GM23248 (cell line): ENCODE results near the gene VPS26A. TPM values are rescaled to one million over a fixed set of nuclear protein-coding genes. Genes with fewer than 3 reads are reported as not detected.
A peak's percentile ranks its signal among the peaks of the same experiment; 100 is the strongest.

ENCODE experiments used
- DNase-seq: peaks from one replicate; pipeline ENCODE4 v3.0.0-alpha.2; 2015
- H2AFZ ChIP-seq: fragments of 200-600 bp; sonication (generic); 2 replicates; pipeline ENCODE4 v1.6.1; 2016; ENCODE audit warnings: antibody characterized with exemption
- H3F3A ChIP-seq: fragments of 200-600 bp; sonication (generic); 2 replicates; pipeline ENCODE4 v1.6.1; 2016; ENCODE audit warnings: mild to moderate bottlenecking, antibody characterized with exemption, mixed run types; ENCODE audit not compliant: insufficient read depth
- H3K27ac ChIP-seq: fragments of 200-600 bp; sonication (generic); 2 replicates; pipeline ENCODE4 v1.5.1; 2016; ENCODE audit warnings: mild to moderate bottlenecking
- H3K27me3 ChIP-seq: fragments of 200-600 bp; sonication (generic); replicated peaks from 2 replicates; pipeline ENCODE4 v1.6.1; 2016; ENCODE audit warnings: mild to moderate bottlenecking; ENCODE audit not compliant: insufficient read depth
- H3K36me3 ChIP-seq: fragments of 200-600 bp; sonication (generic); 2 replicates; pipeline ENCODE4 v1.6.1; 2016; ENCODE audit warnings: low read depth, mild to moderate bottlenecking
- H3K4me1 ChIP-seq: fragments of 200-600 bp; sonication (generic); 2 replicates; pipeline ENCODE4 v1.6.1; 2016; ENCODE audit warnings: mild to moderate bottlenecking; ENCODE audit not compliant: insufficient read depth
- H3K4me2 ChIP-seq: fragments of 200-600 bp; sonication (generic); one replicate; pipeline ENCODE4 v1.6.1; 2016; ENCODE audit warnings: mild to moderate bottlenecking; ENCODE audit not compliant: unreplicated experiment
- H3K4me3 ChIP-seq: fragments of 200-600 bp; sonication (generic); 2 replicates; pipeline ENCODE4 v1.5.1; 2016; ENCODE audit warnings: mild to moderate bottlenecking
- H3K79me2 ChIP-seq: fragments of 200-600 bp; sonication (generic); 2 replicates; pipeline ENCODE4 v1.6.1; 2016; ENCODE audit warnings: mild to moderate bottlenecking; ENCODE audit not compliant: insufficient read depth
- H3K9ac ChIP-seq: fragments of 200-600 bp; sonication (generic); 2 replicates; pipeline ENCODE4 v1.6.1; 2016; ENCODE audit warnings: mild to moderate bottlenecking
- H3K9me2 ChIP-seq: fragments of 200-600 bp; sonication (generic); 2 replicates; pipeline ENCODE4 v1.6.1; 2016; ENCODE audit warnings: mixed run types, mild to moderate bottlenecking, moderate library complexity; ENCODE audit not compliant: insufficient read depth
- H3K9me3 ChIP-seq: fragments of 200-600 bp; sonication (generic); one replicate; pipeline ENCODE4 v1.6.1; 2017; ENCODE audit warnings: low read depth
- H4K20me1 ChIP-seq: fragments of 200-600 bp; sonication (generic); 2 replicates; pipeline ENCODE4 v1.6.0; 2016; ENCODE audit not compliant: insufficient read depth
- EZH2 ChIP-seq: fragments of 200-600 bp; sonication (generic); IDR thresholded peaks from 2 replicates; pipeline ENCODE4 v1.6.1; 2018; ENCODE audit warnings: antibody characterized with exemption, mild to moderate bottlenecking; ENCODE audit not compliant: insufficient read depth, poor library complexity, severe bottlenecking
- EZH2phosphoT487 ChIP-seq: fragments of 200-600 bp; sonication (generic); IDR thresholded peaks from 2 replicates; pipeline ENCODE4 v1.6.1; 2018; ENCODE audit warnings: antibody characterized with exemption, moderate library complexity, mild to moderate bottlenecking, low read depth; ENCODE audit not compliant: insufficient read depth
- WGBS, 2 experiments: methylation state at CpG; one replicate each; pipeline ENCODE4 v1.1.6; 2015 to 2017; ENCODE audit warnings: low lambda C conversion rate in 2 of 2, low coverage in 1 of 2; ENCODE audit errors: missing lambda C conversion rate in 2 of 2; 5-methylcytosine and 5-hydroxymethylcytosine counted together
- in situ Hi-C: fragments of 300-500 bp; cut with MboI; formaldehyde crosslinking; loops from 2 replicates; pipeline ENCODE4 v1.15.0; 2020
- polyA plus RNA-seq: library from polyadenylated mRNA; unstranded; fragments of >200 nt; fragmentation: Nextera tagmentation; extraction: Ambion mirVana; gene quantifications from 2 replicates; pipeline ENCODE4 v1.2.1, GENCODE V29; 2016
- total RNA-seq: library from RNA; depleted of rRNA; stranded (reverse); fragments of >200 nt; shearing (Covaris generic); gene quantifications from 2 replicates; pipeline ENCODE4 v1.2.3, GENCODE V29; 2014

Gene VPS26A
- total and polyA plus RNA-seq, 2 experiments from 2014 or later: 24.4 to 82.0 TPM

DNA sequence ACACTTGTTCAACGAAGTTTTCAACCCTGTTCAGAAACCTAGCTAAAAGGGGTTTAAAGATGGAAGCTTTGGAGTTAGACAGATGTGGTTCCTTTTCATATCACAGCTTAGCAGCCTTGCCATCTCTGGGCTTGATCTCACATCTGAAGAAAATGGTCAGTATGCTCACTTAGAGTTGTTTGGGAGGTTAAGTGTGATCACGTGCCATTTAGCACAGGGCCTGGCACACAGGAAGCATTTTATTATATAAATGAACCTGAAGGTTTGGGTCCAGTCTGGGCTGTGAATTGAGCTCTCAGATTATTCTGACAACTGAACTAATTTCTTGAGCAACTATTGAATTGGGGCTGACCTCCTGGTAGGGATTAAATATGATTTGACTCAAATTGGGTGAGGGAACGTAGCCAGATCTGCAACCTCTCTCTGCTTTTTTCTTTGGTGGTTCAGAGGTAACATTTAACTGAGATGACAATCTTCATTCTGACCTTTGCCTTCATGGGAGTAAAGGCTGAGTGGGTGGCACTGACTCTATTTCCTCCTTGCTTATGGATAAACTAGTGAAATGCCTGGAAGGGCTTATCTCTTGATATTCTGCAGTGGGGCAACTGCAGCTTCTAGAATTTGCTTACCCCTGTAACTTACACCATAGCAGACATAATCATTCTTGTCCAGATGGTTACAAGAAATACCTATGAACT, 86.0 kb downstream of the VPS26A start:
- Histone ChIP-seq H3K79me2 (no peaks in the 10 kb centered on the region), H3K27me3 (no peaks in the 10 kb centered on the region), H3K4me2 (no peak overlapping the region), H3K9ac (no peak overlapping the region), H3K36me3 (peaks cover 20% of the 10 kb centered on the region), H2AFZ (no peak overlapping the region), H3K9me2 (no peaks in the 10 kb centered on the region), H3K4me3 (no peak overlapping the region), H3F3A (peaks cover 14% of the 10 kb centered on the region; the same call in 1 of the 2 replicates), H4K20me1 (no peaks in the 10 kb centered on the region), H3K27ac (no peak overlapping the region), H3K9me3 (no peaks in the 10 kb centered on the region), H3K4me1 (no peaks in the 10 kb centered on the region)
- no peak for TF ChIP-seq EZH2phosphoT487
- no peak for TF ChIP-seq EZH2
- in situ Hi-C loops: no loop called here
- no peak for DNase-seq
- WGBS, 2 experiments: 63 to 67% methylated on average over 3 of the region's 3 CpGs

DNA sequence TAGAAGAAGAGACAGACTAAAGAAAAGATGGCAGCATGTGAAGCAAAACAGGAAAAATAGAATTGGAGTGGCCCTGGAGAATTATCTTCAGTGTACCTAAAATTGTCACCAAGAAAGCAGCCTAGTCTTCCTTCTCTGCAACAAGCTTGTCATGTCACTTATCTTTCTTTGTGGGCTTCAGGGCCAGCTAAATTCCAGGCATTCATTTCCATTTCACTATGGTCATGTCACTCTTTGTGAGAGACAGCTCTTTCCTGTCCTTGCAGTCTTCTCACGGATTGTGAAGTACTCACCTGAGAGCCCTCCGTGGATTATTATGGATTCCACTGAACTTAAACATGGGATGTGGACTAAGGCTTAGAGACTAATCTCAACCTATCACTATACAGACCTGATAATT, 87.1 kb downstream of the VPS26A start:
- peaks cover 20% of the 10 kb centered on the region; the same call in 1 of the 2 replicates for H3F3A ChIP-seq
- DNase-seq: no peak
- no peaks in the 10 kb centered on the region for H4K20me1 ChIP-seq
- H3K9me3 ChIP-seq: no peaks in the 10 kb centered on the region
- H3K4me2 ChIP-seq: no peak overlapping the region
- no peaks in the 10 kb centered on the region for H3K4me1 ChIP-seq
- TF ChIP-seq EZH2phosphoT487: no peak
- TF ChIP-seq EZH2: no peak
- in situ Hi-C loops: no loop called here
- H3K27ac ChIP-seq: no peak overlapping the region
- no peak overlapping the region for H3K4me3 ChIP-seq
- no peaks in the 10 kb centered on the region for H3K79me2 ChIP-seq
- WGBS, 2 experiments: 31 to 33% methylated on average over 2 of the region's 2 CpGs
- no peaks in the 10 kb centered on the region for H3K27me3 ChIP-seq
- no peak overlapping the region for H2AFZ ChIP-seq
- H3K36me3 ChIP-seq: peaks cover 18% of the 10 kb centered on the region
- no peaks in the 10 kb centered on the region for H3K9me2 ChIP-seq
- H3K9ac ChIP-seq: no peak overlapping the region

GRCh38 chr10:69211524-69211923, 87.5 kb downstream of the VPS26A start:
- 68 to 71% methylated on average over 3 of the region's 3 CpGs for WGBS, 2 experiments
- no peaks in the 10 kb centered on the region for H3K4me1 ChIP-seq
- H3F3A ChIP-seq: peaks cover 20% of the 10 kb centered on the region; the same call in 1 of the 2 replicates
- H3K9ac ChIP-seq: no peak overlapping the region
- peak; percentile 23 for DNase-seq
- peaks cover 18% of the 10 kb centered on the region for H3K36me3 ChIP-seq
- no peaks in the 10 kb centered on the region for H3K79me2 ChIP-seq
- in situ Hi-C loops: no loop called here
- H3K9me2 ChIP-seq: no peaks in the 10 kb centered on the region
- no peak overlapping the region for H2AFZ ChIP-seq
- H3K27ac ChIP-seq: no peak overlapping the region
- no peak overlapping the region for H3K4me3 ChIP-seq
- H4K20me1 ChIP-seq: no peaks in the 10 kb centered on the region
- TF ChIP-seq EZH2phosphoT487: no peak
- no peak for TF ChIP-seq EZH2
- H3K9me3 ChIP-seq: no peaks in the 10 kb centered on the region
- H3K4me2 ChIP-seq: no peak overlapping the region
- no peaks in the 10 kb centered on the region for H3K27me3 ChIP-seq

DNA sequence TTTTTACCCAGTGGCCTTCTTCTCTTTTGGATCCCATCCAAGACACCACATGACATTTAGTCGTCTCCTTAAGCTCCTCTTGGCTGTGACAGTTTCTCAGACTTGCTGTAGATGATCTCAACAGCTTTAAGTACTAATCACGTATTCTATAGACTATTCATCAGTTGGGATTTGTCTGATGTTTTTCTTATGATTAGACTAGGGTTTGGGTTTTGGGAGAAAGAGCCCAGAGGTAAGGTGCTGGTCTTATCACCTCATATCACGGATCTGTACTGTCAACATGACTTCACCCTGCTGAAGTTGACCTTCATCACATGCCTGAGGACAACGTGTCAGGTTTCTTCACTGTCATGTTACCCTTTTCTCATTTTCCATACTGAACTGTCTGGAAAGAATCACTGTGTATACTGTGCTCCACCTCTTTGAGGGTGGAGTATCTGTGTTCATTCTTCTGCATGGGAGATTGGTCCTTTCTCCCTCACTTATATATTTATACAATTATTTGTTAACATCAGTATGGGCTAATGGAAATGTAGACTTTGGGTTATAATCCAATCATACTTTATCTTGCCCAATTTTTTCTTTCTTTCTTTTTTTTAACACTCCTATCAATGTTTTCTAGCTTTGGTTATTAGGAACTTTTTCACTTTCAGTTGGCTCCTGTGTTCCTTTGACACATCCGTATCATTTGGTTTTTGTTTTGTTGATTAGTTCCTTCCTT, 89.8 kb downstream of the VPS26A start:
- Histone ChIP-seq H3K27ac (no peak overlapping the region), H3K9me2 (no peaks in the 10 kb centered on the region), H4K20me1 (no peaks in the 10 kb centered on the region), H3K4me1 (peaks cover 11% of the 10 kb centered on the region), H3F3A (peaks cover 26% of the 10 kb centered on the region; the same call in 1 of the 2 replicates), H3K79me2 (no peaks in the 10 kb centered on the region), H2AFZ (no peak overlapping the region), H3K9me3 (no peaks in the 10 kb centered on the region), H3K9ac (no peak overlapping the region), H3K4me3 (no peak overlapping the region), H3K27me3 (no peaks in the 10 kb centered on the region), H3K36me3 (peaks cover 1% of the 10 kb centered on the region; the same call in 1 of the 2 replicates), H3K4me2 (no peak overlapping the region)
- TF ChIP-seq EZH2 (no peak), EZH2phosphoT487 (no peak)
- DNase-seq: no peak
- in situ Hi-C loops: no loop called here
- 29 to 38% methylated on average over 5 of the region's 5 CpGs for WGBS, 2 experiments
